ENCODE results near the gene F10.

F10 gene

DNA sequence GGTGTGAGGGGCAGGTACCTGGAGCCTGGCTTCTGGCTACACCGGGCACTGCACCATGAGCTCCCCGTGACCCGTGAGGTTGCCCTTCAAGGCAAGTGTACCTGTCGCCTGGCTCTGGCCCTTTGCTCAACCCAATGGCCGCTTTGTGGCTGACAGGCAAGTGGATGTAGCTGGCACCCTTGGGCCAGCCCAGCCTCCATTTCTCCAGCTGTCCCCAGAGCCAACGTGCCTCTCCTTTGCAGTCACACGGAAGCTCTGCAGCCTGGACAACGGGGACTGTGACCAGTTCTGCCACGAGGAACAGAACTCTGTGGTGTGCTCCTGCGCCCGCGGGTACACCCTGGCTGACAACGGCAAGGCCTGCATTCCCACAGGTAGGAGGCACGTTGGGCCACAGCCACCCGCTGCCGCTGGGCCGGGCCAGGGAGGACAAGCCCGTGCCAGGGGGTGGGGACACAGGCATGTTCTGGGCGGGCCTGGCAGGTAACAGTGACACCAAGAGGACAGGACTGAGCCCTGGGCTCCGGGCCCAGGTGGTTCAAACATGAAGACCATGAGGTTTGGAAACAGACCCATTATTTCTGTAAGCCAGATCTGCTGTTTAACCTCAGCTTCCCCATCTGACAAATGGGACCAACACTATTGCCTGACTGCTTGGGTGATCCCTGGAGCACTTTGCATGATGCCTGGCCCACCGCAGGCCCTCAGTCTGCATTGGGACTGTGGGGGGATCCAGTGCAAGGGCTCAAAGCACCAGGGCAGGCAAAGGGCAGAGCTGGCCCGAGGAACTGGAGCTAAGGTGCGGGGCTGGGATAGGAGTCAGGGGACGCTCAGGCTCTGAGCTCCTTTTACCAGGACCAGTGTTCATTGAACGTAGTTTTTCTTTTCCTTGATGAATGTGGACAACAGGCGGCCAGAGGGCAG lies 18.3 kb downstream of the F10 start:
- DNase-seq = no peak

DNA sequence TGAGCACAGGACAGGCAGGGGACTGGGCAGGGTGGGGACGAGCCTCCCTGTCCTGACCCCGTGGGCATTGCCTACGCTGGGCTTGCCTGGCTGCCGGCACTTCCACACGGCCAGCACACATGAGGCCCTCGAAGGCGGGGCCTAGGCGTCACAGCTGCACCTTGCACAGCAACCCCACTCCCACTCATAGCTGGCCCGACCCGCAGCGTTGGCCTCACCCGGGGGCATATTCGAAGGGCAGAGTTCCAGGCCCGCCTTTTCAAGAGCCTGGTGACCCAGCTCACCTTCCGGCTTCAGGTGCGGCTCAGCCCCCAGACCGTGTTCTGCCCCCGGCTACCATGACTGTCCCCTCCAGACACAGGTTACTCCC lies 19.0 kb downstream of the F10 start:
- no peak for DNase-seq

DNA sequence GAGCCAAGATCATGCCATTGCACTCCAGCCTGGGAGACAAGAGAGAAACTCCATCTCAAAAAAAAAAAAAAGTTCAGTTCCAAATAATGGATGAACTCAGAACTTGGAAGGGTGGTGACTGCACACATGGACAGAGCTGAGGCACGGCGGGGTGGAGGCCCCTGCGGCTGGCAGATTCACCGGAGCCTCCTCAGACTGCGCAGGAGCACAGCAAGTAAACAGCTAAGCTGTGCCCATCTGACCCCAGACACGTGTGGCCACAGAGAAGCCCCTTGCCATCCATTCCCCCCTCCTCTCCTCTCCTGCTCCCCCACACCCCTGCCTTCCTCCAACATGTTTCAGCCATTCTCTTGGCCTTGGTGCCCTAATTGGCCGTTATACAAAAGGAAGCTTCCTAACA lies 20.3 kb downstream of the F10 start:
- DNase-seq = no peak

DNA sequence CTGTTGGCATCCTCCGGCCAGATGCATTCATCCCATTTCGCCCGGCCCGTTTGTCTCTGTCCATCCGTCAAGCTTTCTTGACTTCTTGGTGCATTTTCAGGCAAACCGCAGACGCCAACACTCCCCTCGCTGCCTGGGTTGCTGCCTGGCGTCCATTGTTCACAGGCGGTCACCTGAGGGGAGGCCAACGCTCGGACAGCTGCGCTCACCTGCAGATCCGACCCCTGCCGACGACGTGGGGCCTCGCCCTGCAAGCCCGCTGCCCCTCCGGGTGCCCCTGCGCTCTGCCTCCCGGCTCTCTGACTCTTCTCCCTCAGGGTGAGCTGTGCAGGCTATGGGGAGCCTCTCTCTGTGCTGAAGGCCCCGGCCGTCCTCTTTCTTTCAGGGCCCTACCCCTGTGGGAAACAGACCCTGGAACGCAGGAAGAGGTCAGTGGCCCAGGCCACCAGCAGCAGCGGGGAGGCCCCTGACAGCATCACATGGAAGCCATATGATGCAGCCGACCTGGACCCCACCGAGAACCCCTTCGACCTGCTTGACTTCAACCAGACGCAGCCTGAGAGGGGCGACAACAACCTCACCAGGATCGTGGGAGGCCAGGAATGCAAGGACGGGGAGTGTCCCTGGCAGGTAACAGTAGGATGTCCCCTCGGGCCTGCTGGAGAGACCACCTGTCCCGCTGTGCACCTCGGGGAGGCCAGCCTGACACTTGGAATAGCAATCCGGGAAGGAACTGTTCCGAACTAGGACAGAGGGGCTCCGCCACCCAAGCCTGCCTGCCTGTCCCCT lies 21.1 kb downstream of the F10 start:
- no peak for DNase-seq

DNA sequence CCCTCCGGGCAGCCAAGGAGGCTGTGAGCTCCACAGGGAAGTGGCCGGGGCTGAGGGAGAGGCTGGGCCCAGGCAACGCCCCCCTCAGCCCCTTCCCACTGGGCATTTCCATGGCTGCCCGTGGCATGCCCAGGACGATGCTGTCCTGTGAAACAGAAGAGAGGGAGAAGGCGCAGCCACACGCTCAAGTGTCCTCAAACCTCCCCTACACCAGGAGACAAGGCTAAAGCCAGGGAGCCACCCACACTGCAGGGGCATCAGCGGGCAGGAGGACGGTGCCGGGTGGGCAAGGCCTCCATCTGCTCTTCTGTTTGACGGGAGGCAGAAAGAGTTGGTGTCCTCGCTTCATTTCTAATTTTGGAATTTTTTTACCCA lies 21.6 kb downstream of the F10 start:
- DNase-seq = no peak

DNA sequence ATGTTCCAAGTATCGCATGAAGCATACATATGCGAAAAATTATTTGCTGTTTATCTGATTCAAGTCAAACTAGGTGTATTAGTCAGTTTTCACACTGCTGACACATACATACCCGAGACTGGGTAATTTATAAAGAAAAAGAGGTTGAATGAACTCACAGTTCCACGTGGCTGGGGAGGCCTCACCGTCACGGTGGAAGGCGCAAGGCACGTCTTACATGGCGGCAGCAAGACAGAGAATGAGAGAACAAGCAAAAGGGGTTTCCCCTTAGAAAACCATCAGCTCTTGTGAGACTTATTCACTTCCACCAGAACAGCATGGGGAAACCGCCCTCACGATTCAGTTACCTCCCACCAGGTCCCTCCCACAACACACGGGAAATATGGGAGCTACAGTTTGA lies 22.9 kb downstream of the F10 start:
- no peak for DNase-seq

DNA sequence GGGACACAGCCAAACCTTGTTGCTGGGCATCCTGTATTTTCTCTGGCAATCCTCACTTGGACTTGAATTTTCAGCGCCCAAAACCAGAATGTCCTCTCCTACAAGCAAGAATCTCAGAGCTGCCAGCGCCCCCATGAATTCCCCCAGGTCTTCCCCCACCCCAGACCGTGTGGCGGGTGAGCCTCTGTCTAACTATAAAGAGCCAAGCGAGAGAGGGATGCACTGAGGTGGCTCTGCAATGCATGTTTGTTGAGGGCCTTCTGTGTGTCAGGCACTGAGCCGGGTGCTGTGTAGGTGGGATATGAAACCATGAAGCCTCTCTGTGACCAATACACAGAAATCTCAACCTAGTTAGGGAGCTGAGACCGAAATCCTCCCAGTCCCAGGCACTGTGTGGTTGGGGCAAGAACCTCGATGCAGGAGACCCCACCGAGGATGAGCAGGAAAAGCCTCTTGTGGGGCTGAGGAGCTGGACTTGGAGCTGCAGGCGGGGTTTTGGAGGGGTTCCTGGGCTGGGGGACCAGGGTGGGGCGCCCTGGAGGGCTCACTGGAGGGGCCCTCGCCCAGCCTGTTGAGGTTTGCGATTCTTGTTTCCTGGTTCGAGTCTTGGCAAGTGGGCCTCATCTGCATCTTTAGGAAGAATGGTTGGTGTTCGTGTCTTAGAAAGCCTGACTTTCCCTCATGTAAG lies 23.5 kb downstream of the F10 start:
- DNase-seq = no peak

DNA sequence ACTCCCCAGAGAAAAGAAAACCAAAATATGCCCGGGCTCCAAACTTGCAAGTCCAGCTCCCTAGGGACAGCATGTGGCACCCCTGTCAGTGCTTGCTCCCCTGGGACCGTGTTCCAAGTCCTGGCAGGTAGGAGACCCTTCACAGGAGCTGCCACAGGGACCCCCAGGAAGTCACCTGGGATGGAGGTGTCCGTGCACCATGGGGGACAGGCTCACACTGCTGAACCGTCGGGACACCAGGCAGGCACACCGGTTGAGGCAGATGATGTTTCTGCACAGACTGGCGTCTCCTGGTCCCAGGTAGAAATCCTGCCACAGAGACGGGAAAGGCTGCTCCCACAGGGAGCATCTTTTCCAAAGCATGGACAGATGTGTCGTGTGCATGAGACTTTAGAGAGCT lies 24.2 kb downstream of the F10 start:
- DNase-seq = no peak

DNA sequence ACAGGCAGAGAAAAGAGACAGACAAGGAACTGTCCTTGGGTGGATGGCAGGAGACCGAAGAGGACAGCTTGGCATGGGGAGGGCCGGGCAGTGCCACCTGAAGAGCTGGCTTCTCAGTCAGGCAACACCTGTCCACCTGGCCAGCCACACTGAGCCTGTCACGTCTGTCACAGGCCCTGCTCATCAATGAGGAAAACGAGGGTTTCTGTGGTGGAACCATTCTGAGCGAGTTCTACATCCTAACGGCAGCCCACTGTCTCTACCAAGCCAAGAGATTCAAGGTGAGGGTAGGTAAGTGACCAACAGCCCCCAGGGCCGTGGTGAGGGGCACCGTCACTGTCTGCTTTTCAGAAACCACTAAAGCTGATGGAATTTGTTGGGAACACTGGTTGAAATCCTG lies 24.6 kb downstream of the F10 start:
- no peak for DNase-seq

DNA sequence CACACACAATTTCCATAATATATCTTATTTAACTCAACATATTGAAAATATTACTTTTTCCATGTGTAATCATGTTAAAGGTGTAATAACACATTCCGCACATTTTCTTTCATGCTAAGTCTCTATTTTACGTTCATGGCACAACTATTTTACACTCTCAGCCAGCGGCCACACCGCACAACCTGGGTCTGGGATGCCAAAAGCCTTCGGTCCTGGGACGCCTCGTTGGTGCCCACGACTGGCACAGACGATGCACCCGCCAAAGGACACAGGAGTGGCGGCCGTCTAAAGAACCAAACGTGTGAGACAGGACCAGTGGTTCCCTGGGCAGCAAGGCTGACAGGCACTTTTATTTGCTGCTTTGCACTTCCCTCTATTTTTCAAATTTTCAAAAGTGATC lies 25.8 kb downstream of the F10 start:
- no peak for DNase-seq

DNA sequence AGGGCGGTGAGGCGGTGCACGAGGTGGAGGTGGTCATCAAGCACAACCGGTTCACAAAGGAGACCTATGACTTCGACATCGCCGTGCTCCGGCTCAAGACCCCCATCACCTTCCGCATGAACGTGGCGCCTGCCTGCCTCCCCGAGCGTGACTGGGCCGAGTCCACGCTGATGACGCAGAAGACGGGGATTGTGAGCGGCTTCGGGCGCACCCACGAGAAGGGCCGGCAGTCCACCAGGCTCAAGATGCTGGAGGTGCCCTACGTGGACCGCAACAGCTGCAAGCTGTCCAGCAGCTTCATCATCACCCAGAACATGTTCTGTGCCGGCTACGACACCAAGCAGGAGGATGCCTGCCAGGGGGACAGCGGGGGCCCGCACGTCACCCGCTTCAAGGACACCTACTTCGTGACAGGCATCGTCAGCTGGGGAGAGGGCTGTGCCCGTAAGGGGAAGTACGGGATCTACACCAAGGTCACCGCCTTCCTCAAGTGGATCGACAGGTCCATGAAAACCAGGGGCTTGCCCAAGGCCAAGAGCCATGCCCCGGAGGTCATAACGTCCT lies 26.4 kb downstream of the F10 start:
- no peak for DNase-seq

DNA sequence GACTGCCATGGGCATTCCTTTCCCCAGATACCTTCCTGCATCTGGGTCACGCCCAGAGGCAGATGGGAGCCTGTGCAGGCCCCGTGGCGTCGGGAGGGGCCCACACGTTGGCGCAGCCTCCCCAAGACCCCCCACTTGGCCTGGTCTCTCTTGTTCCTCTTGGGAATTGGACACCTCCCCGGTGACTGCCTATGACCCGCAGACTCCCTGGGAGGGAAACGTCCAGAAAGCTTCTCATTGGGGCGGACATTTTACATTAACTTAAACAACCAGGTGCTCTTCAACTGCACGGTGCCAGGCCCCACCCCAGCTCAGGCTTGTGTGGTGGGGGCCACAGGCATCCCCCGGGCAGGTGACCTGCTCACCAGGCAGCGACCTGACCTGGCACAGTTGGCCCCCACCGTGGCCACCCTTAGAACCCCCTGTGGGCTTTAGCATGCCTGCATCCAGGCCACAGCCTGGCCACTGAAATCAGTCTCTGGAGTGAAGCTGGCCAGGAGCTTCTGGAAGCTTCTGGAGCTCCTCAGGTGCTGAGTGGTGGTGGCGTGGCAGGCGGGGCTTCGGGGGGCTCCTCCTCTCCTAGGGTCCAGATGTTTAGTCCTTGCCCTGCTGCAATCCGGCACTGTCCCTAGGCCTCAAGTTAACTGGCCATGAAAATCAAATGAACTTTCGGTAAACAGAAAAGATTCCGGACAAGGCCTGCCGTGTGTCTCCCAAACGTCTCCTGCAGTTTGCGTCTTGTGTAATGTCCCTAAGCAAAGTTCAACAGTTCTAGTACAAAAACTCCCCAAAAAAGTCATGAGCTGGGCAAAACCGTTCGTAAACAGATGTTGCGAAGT lies 27.3 kb downstream of the F10 start:
- no peak for DNase-seq

DNA sequence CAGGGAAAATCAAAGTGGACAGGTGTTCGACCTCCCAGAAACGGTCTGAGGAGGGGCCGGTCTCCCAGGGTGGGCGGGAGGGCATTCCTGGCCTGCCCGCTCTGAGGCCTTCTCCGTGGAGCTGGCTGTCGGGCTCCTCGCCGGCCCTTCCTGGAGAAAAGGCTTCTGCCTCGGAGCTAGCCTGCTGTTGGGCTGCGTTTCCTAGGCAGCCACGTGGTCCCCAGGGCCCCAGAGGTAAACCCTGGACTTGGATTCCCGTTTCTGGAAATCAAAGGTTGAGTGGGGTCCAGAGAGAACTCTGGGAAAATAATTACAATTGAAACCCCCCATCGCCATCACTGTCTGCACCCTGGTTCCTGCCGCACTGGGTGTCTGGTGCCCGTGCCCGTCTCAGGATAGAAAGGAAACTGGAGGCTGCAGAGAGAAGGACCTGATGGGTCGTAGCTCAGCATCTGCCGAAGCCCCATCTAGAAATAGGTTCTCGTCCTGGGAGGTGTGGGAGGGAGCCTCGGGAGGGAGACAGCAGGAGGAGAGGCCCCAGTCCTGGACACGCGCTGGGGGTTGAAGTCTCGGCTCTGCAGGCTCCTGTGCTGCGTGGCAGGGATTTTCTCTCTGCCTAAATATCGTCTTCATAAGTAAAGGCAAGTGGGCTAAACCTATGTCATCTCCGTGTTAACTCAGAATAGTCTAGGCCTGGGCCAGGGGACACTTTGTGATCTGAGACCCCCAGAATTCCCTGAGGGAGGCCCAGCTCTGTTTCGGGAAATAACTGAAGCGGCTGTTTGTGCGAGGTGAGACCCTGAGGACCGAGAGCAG lies 28.2 kb downstream of the F10 start:
- DNase-seq = no peak

DNA sequence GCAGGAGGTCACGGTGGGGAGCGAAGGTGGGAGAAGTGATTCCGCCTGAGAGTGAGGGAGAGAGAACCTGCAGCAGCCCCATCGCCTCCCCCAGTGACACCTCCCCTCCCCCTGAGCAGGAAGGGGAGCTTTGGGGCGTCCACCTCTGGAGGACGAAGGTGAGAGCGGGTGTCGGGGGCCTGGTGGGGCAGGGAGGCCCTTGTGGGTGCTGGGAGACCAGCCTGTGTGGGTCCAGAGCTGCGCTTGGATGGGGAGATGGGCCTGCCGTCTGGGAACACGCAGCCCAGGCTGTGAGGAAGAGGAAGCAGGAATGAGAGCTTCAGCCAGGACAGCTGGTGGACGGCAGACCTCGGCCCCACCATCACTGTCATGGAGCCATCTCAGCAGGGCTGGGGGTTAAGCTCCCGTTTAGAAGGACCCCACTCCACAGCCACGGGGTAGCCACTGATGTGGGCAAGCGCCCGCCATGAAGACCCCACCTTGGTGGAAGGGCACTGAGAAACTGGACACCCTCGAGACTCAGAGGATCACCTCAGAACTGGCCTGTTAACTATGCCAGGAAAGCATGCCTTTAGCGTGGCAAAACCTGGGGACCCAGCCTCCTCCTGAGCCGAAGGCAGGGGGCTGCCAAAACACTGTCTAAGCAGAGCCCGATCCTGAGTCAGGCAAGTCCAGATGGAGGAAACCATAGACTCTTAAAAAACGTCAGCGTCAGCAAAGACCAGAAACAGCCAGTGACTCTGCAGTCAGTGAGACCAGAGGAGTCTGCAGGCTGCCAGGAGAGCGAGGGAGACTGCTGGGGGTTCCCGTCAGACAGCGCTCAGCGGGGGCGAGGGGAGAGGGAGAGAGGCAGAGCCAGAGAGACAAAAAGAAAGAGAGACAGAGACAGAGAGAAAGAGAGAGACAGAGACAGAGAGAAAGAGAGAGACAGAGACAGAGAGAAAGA lies 29.4 kb downstream of the F10 start:
- DNase-seq = no peak

DNA sequence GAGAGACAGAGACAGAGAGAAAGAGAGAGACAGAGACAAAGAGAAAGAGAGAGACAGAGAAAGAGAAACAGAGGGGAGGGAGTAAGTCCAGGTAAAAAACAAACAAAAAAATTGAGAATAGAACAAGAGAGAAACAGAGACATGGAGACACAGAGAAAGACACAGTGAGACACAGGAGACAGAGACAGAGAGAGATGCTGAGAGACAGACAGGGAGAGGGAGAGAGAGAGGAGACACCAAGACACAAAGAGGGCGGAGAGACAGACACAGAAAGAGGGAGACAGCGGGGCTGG lies 30.0 kb downstream of the F10 start:
- no peak for DNase-seq

DNA sequence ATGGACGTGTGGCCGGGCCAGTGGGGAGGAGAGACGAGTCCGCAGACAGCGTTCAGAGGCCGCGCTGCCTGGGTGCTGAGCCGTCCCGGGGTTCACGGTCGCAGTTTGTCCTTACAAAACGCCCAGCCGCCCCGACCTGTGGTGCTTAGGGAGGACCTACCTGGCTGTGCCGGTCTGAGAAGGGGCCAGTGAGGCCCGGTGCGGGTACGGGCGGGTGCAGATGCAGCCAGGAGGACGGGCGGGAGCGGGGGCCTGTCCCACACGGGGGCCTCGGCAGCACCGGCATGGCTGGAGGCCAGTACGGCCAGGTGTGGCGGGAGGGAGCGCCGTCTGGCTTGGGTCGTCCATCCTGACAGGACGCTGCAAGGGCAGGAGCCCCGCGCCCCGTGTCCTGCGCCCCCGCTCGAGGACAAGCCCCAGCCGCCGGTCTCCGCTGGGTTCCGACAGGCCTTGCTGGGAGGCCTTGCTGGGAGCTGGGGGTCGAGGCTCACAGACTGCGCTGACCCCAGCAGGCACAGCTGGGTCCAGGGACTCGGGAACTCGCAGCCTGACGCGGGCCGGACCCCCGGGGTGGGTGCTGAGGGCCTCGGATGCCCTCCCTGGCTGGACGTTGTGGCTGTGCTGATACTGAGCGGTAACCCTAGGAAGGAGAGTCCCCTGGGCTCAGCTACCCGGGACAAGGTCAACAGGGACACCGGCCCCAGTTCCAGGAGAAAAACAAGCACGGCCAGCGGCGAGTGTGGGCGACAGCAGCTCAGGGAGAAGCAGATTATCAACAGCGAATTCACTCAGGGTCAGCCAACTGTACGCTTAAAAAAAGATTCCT lies 30.6 kb downstream of the F10 start:
- no peak for DNase-seq

DNA sequence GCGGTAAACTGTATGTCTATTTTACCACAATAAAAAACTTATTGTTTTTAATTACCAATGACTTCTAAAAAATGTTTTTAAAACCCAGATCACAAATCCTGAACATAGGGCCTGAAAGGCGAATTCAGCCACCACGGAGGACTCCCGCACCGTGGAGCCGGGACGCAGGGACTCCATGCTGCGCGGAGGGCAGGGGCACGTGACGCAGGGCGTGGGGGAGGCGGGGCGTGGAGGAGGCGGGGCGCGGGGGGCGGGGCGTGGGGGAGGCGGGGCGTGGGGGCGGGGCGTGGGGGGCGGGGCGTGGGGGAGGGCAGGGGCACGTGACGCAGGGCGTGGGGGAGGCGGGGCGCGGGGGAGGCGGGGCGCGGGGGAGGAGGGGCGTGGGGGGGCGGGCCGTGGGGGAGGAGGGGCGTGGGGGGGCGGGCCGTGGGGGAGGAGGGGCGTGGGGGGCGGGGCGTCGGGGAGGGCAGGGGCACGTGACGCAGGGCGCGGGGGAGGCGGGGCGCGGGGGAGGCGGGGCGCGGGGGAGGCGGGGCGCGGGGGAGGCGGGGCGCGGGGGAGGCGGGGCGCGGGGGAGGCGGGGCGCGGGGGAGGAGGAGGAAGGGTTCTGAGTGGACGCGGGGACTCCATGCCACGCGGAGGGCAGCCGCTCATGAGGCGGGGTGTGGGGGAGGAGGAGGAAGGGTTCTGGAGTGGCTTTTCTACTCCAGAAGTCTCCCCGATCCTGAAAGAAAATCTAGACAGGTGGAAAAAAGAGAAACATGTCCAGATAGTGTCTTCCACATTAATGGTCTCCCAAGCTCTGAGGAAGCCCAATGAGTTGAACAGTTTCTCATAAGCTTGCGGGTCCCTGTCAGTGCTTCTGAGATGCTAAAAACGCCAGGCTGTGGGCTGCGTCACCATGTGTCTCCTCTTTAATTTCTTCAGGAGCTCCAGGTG lies 31.5 kb downstream of the F10 start:
- peak; percentile 73 for DNase-seq

DNA sequence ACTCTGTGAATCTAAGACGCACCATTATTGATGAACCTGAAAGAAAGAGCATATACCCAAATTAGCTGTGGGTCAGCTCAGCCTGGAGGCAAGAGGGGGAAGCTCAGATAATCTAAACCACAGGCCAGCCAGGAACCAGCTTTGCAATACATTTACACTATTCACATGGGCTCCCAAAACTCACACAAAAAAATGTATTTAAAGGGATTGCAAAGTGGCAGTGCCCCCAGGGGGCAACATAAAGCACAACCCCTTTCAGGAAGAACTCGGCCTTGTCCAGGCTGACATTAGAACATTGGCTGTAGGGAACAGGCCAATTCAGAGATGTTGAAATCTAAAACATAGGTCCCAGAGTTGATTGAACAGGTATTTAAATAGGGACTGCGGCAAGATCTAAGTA lies 32.6 kb downstream of the F10 start:
- DNase-seq = no peak
